Hematopoietic multipotent progenitor cell treated with erythropoietin and hydrocortisone succinate and interleukin-3 and kit ligand, for 8 days (in vitro differentiated cells): ENCODE results near the gene SCMH1.

Source experiments
- DNase-seq: peaks from one replicate; pipeline ENCODE4 v3.0.0-alpha.2; 2015

Gene SCMH1

GRCh38 chr1:41078193-41078592 is 163.9 kb downstream of the SCMH1 start:
- no peak for DNase-seq

- no peak for DNase-seq
These were observed 168.1 kb downstream of the SCMH1 start for GRCh38 chr1:41073971-41074370.

- DNase-seq, result no peak
These were observed 170.1 kb downstream of the SCMH1 start for GRCh38 chr1:41072051-41072450.

- no peak for DNase-seq
These were observed 185.2 kb downstream of the SCMH1 start for GRCh38 chr1:41056907-41057306.

GRCh38 chr1:41053316-41053715 is 188.8 kb downstream of the SCMH1 start:
- DNase-seq, result no peak

- DNase-seq, result no peak
These were observed 191.1 kb downstream of the SCMH1 start for GRCh38 chr1:41051022-41051421.

GRCh38 chr1:41048540-41048939 is 193.6 kb downstream of the SCMH1 start:
- DNase-seq, result no peak

- no peak for DNase-seq
These were observed 195.7 kb downstream of the SCMH1 start for GRCh38 chr1:41046347-41046775.

GRCh38 chr1:41045740-41046139 is 196.4 kb downstream of the SCMH1 start:
- DNase-seq, result no peak

- no peak for DNase-seq
These were observed 197.9 kb downstream of the SCMH1 start for GRCh38 chr1:41044187-41044586.

- no peak for DNase-seq
These were observed 200.4 kb downstream of the SCMH1 start for GRCh38 chr1:41041614-41042270.

GRCh38 chr1:41038110-41038509 is 204.0 kb downstream of the SCMH1 start:
- no peak for DNase-seq

- DNase-seq, result no peak
These were observed 204.8 kb downstream of the SCMH1 start for GRCh38 chr1:41037116-41037903.

GRCh38 chr1:41033272-41033671 is 208.8 kb downstream of the SCMH1 start:
- no peak for DNase-seq

- no peak for DNase-seq
These were observed 210.0 kb downstream of the SCMH1 start for GRCh38 chr1:41032147-41032546.

- DNase-seq, result no peak
These were observed 211.1 kb downstream of the SCMH1 start for GRCh38 chr1:41030872-41031616.

- DNase-seq, result no peak
These were observed 214.0 kb downstream of the SCMH1 start for GRCh38 chr1:41028034-41028642.

GRCh38 chr1:41025979-41026819 is 215.9 kb downstream of the SCMH1 start:
- no peak for DNase-seq

- no peak for DNase-seq
These were observed 217.2 kb downstream of the SCMH1 start for GRCh38 chr1:41024953-41025352.

- no peak for DNase-seq
These were observed 218.7 kb downstream of the SCMH1 start for GRCh38 chr1:41023279-41023990.

- DNase-seq, result no peak
These were observed 219.7 kb downstream of the SCMH1 start for GRCh38 chr1:41022424-41022823.
